Measurements from ENCODE around the gene ADRA2B.

DNA sequence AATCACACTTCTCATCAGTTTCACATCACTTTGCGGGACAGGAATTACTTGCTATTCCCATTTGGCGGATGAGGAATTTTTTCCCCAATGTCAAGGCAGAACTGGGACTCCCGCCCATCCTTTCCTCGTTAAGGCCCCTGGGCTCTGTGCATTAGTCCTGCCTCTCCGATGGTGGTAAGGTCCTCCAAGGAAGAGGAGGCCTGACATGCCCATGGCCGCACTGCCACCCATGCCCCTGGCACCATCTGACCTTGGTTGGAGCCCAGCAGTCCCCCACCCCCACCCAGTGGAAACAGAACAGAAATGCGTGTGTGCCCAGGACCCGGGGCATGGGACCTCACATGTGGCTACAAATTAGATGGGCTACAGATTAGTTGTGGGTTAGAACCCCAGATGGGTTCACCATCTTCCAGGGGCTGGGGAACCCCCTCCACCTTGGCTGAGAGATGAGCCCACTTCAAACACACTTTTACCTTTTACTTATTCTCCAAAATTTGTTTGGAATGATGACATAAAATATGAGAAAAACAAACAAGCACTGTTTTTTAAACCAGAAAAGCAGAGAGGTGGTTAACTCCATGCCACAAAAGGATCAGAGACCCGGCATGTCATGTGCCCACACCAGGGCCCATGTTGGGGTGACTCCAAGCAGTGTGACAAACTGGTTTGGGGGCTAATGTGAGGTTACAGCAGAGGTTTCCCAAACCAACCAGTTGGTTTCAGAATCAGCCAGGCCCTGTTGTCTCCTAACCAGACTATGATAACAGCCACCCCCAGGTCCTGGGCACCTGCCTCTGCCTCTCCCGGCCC, 39.8 kb upstream of the ADRA2B start:
- TF ChIP-seq CTCF (IDR thresholded peaks at IDR 0.05): no peak
- TF ChIP-seq POLR2A (IDR thresholded peaks at IDR 0.05): no peak

Data from lower leg skin (tissue), 3 donors.